Testis (tissue), 3 donors: Measurements from ENCODE around the gene HSPBP1. TPM values are rescaled to one million over a fixed set of nuclear protein-coding genes. Genes with fewer than 3 reads are reported as not detected.

Source experiments
- DNase-seq: peaks from one replicate; pipeline ENCODE4 v3.0.0-alpha.2; 2019
- H3K27ac ChIP-seq, 2 donors: fragments of 200-600 bp; sonication (generic); one replicate each; pipeline ENCODE4 v1.5.1; 2019
- H3K27me3 ChIP-seq: fragments of 200-600 bp; sonication (generic); one replicate; pipeline ENCODE4 v1.5.1; 2019
- H3K36me3 ChIP-seq: fragments of 200-600 bp; sonication (generic); one replicate; pipeline ENCODE4 v1.5.1; 2017; ENCODE audit warnings: low read depth; ENCODE audit errors: missing control alignments
- H3K4me1 ChIP-seq: fragments of 200-600 bp; sonication (generic); one replicate; pipeline ENCODE4 v1.5.1; 2019
- H3K4me3 ChIP-seq, 2 donors: fragments of 200-600 bp; sonication (generic); one replicate each; pipeline ENCODE4 v1.5.1; 2017 to 2019
- H3K9me3 ChIP-seq: fragments of 200-600 bp; sonication (generic); one replicate; pipeline ENCODE4 v1.5.1; 2017
- POLR2A ChIP-seq: fragments of 450-650 bp; IDR thresholded peaks from one replicate; pipeline ENCODE4 v1.6.1; 2017; ENCODE audit warnings: antibody characterized with exemption, mild to moderate bottlenecking, moderate library complexity
- WGBS, 2 donors: methylation state at CpG; one replicate each; pipeline ENCODE4 v1.1.5; 2018; 5-methylcytosine and 5-hydroxymethylcytosine counted together
- intact Hi-C: fragments of 100-400 bp; cut with DNase I; formaldehyde crosslinking; loops from one replicate; pipeline ENCODE4 v1.15.1; 2023; ENCODE audit warnings: low total_unique reads
- polyA plus RNA-seq: library from polyadenylated mRNA; stranded (reverse); fragments of 350-450 nt; fragmentation: Illumina TruSeq; extraction: RNeasy Lipid Tissue Mini Kit (QIAGEN cat#74804); gene quantifications from one replicate; pipeline ENCODE4 v1.2.3, GENCODE V29; 2014; ENCODE audit warnings: low read depth, low replicate concordance; ENCODE audit not compliant: insufficient read depth
- total RNA-seq, 2 donors: library from RNA; depleted of rRNA; stranded (reverse); fragments of >200 nt; gene quantifications; one replicate each; pipeline ENCODE4 v1.2.3, GENCODE V29; 2016
- TF ChIP-seq, protein P1 (sequence below), 3 experiments: fragments of 450-650 bp in 2 of 3; fragments of 200-600 bp in 1 of 3; sonication (generic) in 1 of 3; IDR thresholded peaks; one replicate each; pipeline ENCODE4 v1.5.1; 2016 to 2019; ENCODE audit warnings: antibody characterized with exemption in 3 of 3, mild to moderate bottlenecking in 2 of 3, moderate library complexity in 1 of 3

Gene HSPBP1
- total and polyA plus RNA-seq, 3 donors from 2014 or later, result 42.7 to 48.2 (median 43.5) TPM

DNA sequence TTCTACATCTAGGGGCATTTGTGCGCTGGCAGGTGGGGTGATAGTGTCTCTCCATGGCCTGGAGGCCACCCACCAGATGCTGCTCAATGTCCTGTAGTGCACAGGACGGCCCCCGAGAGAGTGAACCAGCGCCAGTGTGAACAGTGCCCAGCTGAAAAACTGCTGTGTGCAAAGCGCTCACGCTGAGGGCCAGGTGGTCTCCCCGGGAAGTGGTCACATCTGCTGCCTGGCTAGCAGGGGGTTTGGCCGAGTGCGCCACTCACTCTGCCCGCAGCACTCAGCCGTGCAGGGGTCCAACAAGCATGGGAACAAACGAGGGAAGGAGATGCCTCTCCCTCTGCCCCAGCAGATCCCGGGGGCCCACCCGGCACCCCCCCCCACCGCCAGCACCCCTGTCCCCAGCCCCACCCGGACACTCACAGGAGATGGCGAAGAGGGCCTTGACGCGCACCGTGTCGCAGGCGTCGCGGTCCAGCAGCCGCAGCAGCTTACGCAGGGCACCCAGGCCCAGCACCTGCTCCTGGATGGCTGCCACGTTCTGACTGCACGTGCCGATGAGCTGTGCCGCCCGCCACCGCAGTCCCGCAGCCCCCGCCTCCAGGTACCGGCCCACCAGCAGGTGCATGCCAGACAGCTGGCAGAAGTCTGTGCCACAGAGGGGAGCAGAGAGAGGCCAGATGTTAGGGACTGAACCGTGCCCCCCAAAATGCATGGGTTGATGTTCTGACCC lies 5.8 kb downstream of the HSPBP1 start:
- H3K4me3 ChIP-seq, result no peak overlapping the region
- intact Hi-C loops, result no loop called here
- H3K27ac ChIP-seq, result no peak overlapping the region
- 94% methylated on average over 11 to 26 of the region's 36 CpGs for WGBS, 2 donors
- H3K9me3 ChIP-seq, result no peaks in the 10 kb centered on the region
- no peaks in the 10 kb centered on the region for H3K27me3 ChIP-seq
- DNase-seq, result no peak
- H3K4me1 ChIP-seq, result peaks cover 3% of the 10 kb centered on the region
- TF ChIP-seq POLR2A, result no peak
- TF ChIP-seq, protein P1, sequence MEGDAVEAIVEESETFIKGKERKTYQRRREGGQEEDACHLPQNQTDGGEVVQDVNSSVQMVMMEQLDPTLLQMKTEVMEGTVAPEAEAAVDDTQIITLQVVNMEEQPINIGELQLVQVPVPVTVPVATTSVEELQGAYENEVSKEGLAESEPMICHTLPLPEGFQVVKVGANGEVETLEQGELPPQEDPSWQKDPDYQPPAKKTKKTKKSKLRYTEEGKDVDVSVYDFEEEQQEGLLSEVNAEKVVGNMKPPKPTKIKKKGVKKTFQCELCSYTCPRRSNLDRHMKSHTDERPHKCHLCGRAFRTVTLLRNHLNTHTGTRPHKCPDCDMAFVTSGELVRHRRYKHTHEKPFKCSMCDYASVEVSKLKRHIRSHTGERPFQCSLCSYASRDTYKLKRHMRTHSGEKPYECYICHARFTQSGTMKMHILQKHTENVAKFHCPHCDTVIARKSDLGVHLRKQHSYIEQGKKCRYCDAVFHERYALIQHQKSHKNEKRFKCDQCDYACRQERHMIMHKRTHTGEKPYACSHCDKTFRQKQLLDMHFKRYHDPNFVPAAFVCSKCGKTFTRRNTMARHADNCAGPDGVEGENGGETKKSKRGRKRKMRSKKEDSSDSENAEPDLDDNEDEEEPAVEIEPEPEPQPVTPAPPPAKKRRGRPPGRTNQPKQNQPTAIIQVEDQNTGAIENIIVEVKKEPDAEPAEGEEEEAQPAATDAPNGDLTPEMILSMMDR (IDR thresholded peaks at IDR 0.05), result no peak
- H3K36me3 ChIP-seq, result no peaks in the 10 kb centered on the region

DNA sequence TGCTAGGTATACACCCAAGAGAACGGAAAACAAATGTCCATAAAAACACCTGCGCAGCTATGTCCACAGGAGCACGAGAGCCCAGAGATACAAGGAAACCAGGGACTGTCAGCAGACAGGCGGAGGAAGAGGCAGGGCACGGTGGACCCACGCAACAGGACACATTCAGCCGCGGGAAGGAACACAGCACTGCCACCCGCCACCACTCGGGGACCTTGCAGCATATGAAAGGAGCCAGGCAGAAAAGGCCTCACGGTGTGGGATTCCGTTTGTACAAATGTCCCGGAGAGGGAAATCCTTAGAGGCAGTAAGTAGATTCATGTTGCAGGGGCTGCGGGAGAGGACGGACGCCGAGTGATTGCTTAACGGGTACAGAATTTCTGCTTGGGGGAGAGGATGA lies 7.8 kb downstream of the HSPBP1 start:
- Histone ChIP-seq H3K4me3 (no peak overlapping the region), H3K27ac (no peak overlapping the region), H3K9me3 (no peaks in the 10 kb centered on the region), H3K27me3 (no peaks in the 10 kb centered on the region), H3K4me1 (no peaks in the 10 kb centered on the region), H3K36me3 (no peaks in the 10 kb centered on the region)
- intact Hi-C loops, result no loop called here
- TF ChIP-seq POLR2A, result no peak
- TF ChIP-seq, protein P1 (IDR thresholded peaks at IDR 0.05), result no peak
- 91 to 94% methylated on average over 18 of the region's 18 CpGs for WGBS, 2 donors
- DNase-seq, result no peak

DNA sequence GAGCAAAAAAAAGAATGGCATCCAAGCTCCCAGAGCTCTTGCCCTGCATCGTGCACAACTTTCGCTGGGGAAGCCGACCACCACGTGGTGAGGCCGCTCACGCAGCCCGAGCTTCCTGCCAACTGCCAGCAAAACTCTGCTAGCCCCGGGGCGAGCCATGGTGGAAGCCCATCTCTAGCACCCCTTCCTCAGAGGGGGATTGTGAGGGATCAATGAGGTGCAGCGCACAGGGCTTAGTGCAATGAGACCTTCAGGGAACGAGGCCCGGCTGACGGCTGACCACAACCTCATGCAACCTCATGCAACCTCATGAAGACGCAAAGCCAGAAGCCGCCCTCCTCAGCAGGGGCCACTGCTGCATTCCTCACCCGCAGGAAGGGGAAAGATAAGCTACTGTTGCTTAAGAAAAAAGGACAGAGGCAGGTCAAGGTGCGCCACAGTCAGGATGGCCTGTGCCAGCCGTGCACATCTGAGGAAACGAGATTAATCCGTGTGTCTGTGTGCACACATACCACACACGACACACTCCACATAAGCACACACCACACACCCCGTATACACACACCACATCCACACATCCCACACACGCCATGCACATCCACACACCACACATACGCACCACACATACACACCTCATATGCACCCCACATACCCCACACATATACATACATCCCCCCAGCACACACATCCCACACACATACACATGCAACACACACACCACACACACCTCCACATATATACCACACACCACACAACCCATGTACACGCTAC lies 9.6 kb downstream of the HSPBP1 start:
- DNase-seq, result no peak

DNA sequence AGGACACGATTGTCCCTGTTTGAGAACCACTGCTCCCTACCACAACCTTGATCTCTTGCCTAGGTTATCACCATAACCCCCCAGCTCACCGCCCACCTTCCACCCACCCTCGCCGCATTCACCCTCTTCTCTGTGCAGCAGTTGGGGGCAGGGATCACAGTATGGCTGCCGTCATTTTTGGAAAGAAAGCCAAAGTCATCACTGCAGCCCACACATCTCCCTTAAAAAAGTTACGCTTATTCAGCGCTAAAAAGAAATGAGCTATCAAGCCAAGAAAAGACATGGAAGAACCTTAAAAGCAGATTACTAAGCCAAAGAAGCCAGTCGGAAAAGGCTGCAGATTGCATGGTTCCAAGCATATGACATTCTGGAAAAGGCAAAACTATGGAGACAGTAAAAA lies 10.6 kb downstream of the HSPBP1 start:
- TF ChIP-seq, protein P1 (IDR thresholded peaks at IDR 0.05), result no peak
- no peak for TF ChIP-seq POLR2A
- no peaks in the 10 kb centered on the region for H3K9me3 ChIP-seq
- no peaks in the 10 kb centered on the region for H3K27me3 ChIP-seq
- no peaks in the 10 kb centered on the region for H3K36me3 ChIP-seq
- intact Hi-C loops, result no loop called here
- DNase-seq, result no peak
- WGBS, 2 donors, result 79 to 87% methylated on average over 8 of the region's 8 CpGs
- H3K4me1 ChIP-seq, result no peaks in the 10 kb centered on the region
- H3K27ac ChIP-seq, result no peak overlapping the region
- H3K4me3 ChIP-seq, result no peak overlapping the region

More for the DNA sequence above, 9.6 kb downstream of the HSPBP1 start:
- 91 to 92% methylated on average over 20 to 25 of the region's 25 CpGs for whole genome bisulfite sequencing, 2 donors
- Histone ChIP-seq H3K27ac (no peak overlapping the region), H3K4me1 (no peaks in the 10 kb centered on the region), H3K27me3 (no peaks in the 10 kb centered on the region), H3K4me3 (no peak overlapping the region), H3K36me3 (no peaks in the 10 kb centered on the region), H3K9me3 (no peaks in the 10 kb centered on the region)
- intact Hi-C loops, result no loop called here
- TF ChIP-seq, protein P1 (IDR thresholded peaks at IDR 0.05), result no peak
- TF ChIP-seq POLR2A, result no peak
